GM18519 (cell line): Measurements from ENCODE around the gene ZFX.

Source experiments
- ATAC-seq: cut with Tn5 transposase; IDR thresholded peaks from one replicate; pipeline ENCODE4 v1.9.1; 2021; ENCODE audit warnings: mild to moderate bottlenecking, moderate library complexity; ENCODE audit not compliant: unreplicated experiment, low FRiP score

Gene ZFX

DNA sequence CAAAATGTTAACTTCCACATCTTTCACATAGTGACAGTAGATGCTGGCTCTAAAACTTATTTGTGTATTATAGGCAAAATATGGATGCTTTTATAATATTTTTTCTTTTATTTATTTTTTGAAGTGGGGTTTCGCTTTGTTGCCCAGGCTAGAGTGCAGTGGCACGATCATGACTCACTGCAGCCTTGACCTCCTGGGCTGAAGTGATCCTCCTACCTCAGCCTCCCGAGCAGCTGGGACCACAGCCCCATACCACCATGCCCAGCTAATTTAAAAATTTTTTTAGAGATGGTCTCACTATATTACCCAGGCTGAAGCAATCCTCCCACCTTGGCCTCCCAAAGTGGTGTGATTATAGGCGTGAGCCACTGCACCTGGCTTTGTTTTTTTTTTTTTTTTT, 48.6 kb downstream of the ZFX start:
- ATAC-seq = no peak

DNA sequence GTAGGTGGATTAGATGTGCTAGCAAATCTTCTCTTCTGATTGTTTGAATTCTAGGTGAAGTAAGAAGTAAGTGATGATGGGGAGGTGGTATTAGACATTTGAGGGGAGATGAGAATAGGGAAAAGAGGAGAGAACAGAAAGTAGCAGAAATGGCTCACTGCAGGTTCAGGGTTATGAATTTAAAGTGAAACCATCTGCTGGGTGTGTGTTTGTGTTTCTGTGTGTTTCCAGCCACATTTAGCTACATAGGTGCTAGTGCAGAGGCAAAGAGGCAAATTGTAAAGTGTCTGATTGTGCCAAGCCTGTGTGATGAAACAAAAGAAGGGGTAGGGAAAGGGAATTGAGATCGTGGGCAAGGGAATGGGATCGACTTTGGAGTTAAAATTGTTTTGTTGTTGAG, 50.6 kb downstream of the ZFX start:
- ATAC-seq = no peak

DNA sequence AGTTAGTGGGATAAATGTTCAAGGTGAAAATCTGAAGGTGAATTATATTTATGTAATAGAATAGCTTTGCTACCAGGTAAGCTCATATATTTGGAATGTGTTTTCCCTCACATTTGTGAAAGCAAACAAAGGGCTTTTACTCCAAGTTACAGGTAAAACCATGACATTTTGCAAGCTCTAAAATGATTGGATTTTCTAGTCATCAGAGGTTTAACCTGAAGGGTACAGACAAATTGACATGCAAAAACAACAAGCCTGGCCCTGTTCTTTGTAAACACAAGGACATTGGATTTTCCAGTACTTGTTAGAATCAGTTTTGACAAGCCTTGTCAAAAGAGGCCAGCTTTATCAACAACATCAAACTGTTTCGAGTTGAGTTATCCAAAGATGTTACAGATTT, 51.7 kb downstream of the ZFX start:
- no peak for ATAC-seq

DNA sequence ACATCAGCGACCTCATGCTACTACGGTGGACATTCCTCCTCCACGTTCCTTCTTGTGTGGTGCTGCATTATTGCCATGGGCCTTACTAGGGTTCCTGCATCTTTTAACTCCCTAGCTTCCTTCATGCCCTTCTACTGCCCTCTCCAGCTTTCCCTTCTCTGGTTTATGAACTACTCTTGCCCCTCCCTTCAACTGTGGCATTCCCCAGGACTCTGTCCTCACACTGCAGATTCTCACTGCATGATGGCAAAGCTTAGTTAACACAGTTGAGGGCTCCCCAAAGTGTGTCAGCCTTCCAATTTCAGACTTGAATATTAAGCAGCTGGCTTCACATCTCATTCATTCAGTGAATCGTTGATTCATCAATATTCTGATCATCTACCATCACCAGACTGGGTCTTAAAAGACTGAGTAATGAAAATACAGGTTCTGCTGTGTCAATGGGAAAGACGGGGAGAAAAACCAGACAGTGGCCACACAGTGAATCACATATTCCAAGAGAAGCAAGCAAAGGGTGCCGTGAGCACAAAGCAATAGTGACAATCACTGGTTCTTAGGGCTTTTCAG, 53.0 kb downstream of the ZFX start:
- ATAC-seq = no peak

DNA sequence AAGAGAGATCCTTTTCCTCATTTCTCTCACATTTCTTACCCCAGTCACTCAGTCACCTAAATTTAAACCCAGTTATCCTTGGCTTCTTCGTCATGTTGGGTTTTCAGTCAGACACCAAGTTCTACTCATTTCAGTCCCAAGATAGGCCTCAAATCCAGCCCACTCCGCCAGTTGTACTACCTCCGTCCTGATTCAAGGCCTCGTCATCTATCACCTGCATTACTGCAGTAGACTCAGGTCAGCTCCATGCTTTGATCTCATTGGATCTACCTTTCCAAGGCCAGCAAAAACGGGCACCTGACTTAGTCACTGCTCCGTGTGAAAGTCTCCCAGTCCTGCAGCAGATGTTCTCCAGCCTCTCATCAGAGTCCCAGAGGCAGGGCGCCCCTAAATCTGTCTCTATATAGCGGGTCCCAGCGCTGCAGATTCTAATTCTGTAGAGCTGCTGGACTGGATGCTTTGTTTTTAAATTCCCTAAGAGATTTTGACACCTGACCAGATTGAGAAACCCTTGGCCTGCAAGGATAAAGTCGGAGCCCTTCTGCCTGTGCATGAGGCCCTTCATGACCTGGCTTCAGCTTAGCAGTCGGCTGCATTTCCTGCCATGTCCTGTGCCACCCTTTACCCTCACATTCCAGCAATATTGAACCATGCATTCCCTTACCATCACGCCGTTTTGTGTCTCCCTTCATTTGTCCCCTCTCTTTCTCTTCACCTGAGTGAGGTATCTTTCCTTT, 53.7 kb downstream of the ZFX start:
- no peak for ATAC-seq

DNA sequence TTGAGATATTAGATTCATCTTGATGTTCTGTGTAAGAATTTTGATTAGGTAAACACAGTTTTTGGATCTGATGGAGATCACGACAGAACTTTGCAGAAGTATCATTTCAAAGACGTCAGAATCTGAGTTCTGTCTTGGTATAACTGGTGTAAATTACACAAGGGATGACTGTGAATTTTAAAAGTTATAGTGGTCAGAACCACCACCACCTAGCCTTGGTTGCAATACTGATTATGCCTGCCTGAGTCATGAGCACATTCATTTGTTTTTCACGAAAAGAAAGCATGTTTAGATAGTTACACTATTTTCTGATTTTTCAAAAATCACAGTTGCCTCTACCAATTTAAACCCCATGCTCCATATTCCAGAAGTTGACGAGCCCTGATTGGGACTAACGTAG, 54.8 kb downstream of the ZFX start:
- ATAC-seq = no peak

DNA sequence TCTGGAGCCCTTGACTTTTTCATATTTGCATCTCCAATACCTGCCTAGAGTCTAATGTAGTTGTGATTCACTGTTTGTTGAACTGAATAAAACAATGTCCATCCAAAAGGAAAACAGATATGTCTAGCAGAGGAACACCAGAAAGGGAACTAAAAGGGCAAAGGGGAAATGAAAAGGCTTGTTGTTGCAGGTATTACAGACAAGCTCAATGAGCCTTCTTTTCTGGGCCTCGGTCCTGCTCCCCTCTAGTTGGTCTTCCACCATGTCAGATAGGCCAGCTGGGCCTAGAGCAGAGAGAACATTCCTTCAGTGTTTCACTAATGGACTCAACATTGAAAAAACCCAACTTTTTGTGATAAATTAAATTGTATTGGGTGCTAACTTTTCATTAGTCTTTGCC, 55.4 kb downstream of the ZFX start:
- no peak for ATAC-seq

DNA sequence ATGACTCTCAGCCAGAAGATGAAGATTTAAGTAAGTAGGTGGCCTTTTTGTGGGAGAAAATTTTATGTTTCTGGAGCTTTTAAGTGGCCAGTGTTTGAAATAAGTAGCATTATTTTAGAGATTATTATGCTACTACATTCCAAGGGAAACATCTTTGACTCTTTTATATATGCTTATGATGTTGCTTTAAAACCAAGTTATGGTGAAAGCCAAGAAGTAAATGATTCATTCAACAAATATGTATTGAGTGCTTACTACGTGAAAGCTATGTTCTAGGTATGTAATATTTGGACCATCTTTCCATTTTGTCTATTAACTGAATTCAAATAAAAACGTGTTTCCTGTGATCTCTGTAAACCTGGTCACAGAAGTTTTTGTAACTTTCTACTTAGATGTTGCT, 58.3 kb downstream of the ZFX start:
- ATAC-seq = no peak

DNA sequence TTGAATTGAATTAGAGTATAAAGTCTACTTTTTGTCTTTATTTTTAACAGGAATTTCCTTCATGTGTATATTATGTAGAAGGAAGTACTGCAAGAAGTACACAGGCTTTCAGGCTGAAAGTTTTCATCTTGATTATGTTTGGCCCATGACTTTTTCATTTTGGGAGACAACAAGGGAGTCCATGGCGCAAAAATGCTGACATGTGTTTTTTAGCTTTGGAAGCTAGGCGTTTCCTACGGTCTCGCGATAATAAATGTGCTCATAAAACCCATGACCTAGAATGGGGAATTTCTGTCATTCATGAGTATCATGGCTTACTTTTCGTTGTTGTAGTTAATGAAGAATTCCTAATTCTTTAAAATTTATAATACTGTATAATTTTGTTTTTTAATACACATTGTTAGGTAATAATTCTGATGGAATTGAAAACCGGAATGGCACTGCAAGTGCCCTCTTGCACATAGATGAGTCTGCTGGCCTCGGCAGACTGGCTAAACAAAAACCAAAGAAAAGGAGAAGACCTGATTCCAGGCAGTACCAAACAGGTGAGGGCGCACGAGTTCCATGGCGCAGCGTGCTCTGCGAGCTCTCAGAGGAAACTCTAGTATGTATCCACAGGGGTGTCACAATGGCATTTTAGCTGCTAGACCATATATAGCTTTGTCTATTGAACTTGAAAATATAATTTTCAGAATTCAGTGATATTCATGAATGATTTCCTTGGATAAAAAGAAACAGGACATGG, 59.1 kb downstream of the ZFX start:
- ATAC-seq = no peak

DNA sequence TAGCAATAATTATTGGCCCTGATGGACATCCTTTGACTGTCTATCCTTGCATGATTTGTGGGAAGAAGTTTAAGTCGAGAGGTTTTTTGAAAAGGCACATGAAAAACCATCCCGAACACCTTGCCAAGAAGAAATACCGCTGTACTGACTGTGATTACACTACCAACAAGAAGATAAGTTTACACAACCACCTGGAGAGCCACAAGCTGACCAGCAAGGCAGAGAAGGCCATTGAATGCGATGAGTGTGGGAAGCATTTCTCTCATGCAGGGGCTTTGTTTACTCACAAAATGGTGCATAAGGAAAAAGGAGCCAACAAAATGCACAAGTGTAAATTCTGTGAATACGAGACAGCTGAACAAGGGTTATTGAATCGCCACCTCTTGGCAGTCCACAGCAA, 60.7 kb downstream of the ZFX start:
- no peak for ATAC-seq

DNA sequence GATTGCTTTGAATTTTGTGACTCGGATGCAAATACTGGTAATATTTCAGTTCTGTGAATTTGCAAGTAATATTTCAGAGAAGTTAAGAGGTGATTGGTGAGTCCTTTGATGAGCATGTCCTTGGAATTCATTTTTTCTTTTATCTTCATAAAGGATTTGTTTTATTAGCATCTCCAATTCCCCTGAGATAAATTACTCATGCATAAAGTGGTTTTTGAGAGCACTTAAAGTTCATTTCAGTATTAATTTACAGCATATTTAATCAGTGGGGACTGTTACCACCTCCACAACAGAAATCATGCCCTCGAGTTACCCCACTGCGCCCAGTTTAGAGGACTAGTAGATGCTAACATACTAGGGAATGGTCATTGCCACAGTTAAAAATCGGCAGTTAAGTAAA, 65.0 kb downstream of the ZFX start:
- ATAC-seq = no peak

DNA sequence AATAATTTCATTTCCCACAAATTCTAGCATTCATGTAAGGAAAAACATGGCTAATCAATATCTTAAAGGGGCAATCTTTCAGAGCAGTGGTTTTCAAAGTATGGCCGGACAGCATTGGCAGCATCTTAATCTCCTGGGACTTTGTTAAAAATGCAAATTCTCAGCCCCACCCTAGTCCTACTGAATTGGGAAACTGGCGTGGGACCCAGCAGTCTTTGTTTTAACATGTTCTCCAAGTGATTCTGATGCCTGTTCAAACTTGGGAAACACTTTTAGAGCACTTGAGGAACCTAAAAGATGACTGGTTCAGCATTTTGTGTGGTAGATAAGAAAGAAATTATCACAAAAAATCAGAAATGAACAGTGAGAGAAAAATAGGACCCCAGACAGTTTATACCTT, 65.7 kb downstream of the ZFX start:
- ATAC-seq = no peak

DNA sequence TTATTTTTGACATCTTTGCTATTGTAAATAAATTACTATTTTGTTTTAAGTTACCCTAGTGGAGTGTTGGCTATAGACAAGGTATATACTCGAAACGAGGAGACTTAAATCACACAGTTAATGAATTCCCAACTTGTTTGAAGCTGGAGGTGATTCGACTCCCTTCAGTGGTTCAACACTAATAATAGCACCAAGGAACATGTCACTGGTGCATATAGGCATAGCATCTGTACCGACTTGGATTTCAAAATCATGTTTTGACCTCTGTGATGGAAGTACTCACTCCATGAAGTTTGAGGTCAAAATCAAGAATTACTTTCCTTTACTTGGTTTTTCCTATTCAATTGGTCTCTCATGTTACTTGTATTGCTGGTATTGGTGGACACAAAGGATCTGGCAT, 66.5 kb downstream of the ZFX start:
- no peak for ATAC-seq

DNA sequence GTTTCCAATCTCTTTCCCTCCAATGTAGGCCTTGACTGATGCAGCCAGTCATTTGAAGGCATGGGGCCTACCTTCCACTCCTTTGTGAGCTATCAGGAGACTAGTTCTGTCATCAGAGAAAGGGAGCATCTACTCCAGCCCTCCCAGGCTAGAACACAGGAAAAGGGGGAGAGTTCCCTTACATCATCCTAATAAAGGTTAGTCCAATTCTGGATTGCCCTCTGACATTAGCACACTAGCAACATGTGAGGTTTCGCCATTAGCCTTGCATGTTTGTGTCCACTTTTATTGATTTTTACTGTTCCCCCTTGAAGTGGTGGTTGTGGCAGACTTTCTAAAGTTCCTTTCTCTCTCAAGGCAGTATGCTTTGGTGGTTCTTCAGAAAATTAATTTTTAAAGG, 67.3 kb downstream of the ZFX start:
- ATAC-seq = no peak

DNA sequence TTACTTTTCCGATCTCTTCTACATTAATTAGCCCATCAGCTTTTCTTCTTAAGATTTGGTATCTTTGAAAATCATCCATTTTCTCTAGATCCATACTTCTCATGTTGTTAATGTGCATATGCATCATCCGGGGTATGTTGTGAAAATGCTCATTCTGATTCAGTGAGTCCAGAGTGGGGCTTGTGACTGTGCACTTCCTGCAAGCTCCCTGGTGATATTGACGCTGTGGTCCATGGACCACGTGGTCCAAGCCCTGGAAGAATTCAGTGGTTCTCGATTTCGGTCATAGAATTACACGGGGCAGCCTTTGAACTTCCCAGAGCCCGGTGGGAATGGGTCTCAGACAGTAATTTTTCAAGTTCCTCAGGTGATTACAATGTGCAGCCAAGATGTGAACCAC, 69.8 kb downstream of the ZFX start:
- no peak for ATAC-seq

DNA sequence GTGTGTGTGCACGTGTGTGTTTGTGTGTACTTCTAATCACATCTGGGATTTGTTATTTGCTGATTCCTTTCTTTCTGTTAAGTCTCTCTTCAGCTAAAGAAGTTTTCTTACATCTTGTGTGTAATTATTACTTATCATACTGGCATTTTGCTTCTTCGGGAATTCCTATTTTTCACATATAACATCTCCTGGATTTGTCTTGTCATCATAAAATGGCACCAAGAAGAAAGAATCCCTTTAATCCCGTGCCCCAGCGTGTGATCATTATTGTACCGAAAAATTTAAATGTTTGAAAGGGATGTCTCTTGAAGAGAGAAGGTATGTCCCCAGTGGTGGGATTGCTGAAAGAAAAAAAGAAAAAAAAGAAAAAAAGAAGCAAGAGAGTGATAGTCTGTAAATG, 72.3 kb downstream of the ZFX start:
- no peak for ATAC-seq

DNA sequence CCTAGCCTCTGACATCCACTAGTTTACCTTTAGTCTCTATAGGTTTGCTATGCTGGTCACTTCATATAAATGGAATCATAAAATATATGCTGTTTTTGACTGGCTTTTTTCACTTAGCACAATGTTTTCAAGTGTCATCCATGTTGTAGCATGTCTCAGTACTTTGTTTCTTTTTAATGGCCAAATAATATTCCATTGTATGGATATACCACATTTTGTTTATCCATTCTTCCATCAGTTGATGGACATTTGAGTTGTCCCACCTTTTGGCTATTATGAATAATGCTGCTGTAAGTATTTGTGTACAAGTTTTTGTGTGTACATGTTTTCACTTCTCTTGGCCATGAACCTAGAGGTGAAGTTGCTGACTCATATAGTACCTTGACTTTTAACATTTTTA, 75.7 kb downstream of the ZFX start:
- no peak for ATAC-seq

DNA sequence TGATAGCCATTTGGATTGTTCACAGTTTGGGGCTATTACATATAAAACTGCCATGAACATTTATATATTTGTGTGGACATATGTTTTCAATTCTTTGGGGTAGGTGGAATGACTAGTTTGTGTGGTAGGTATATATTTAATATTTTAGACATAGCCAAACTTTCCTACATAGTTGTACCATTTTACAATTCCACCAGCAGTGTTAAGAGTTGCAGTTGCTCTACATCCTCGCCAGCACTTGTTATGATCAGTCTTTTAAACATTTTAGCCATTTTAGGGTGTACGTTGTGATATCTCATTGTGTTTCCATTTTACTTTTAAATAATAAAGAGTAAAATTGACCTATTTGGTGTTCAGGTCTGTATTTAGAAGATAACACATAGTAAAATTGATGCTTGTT, 76.6 kb downstream of the ZFX start:
- no peak for ATAC-seq

DNA sequence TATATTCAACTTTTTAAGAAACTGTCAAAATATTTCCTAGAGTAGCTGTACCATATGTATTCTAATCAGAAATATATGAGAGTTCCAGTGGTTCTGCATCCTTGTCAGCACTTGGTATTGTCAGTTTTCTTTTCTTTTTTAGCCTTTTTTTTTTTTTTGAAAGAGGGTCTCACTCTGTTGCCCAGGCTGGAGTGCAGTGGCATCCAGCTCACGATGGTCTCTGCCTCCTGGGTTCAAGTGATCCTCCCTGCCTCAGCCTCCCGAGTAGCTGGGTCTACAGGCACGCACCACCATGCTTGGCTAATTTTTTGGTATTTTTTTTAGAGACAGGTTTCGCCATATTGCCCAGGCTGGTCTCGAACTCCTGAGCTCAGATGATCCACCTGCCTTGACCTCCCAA, 79.1 kb downstream of the ZFX start:
- ATAC-seq = no peak

DNA sequence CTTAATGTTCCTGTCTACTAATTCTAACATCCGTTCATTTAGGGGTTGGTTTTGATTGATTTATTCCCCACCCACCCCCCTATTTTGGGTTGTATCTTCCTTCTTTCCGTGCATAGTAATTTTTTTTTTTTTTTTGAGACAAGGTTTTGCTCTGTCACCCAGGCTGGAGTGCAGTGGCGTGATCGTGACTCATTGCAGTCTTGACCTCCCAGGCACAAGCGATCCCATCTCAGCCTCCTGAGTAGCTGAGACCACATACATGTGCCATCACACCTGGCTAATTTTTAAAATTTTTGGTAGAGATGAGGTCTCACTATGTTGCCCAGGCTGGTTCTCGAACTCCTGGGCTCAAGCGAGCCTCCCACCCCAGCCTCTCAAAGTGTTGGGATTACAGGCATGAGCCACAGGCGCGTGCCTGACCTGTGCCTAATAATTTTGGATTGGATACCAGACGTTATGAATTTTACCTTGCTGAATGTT, 79.9 kb downstream of the ZFX start:
- no peak for ATAC-seq

DNA sequence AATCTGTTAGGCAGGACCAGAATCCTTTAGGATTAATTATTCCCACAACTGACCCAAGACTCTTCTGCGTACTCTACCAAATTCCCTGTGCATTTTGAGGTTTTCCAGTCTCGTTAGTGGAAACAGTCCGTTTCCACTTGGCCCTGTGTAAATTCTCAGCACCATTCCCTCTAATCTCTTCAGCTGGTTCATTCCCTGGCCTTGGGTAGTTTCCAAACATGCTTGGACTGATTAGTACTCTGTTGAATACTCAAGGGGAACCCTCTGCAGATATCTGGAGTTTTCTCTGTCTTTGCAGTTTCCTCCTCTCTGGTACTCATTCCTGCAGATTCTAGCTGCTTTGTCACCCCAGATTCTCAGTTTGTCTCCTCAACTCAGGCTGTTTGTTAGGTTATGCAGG, 80.4 kb downstream of the ZFX start:
- ATAC-seq = no peak

DNA sequence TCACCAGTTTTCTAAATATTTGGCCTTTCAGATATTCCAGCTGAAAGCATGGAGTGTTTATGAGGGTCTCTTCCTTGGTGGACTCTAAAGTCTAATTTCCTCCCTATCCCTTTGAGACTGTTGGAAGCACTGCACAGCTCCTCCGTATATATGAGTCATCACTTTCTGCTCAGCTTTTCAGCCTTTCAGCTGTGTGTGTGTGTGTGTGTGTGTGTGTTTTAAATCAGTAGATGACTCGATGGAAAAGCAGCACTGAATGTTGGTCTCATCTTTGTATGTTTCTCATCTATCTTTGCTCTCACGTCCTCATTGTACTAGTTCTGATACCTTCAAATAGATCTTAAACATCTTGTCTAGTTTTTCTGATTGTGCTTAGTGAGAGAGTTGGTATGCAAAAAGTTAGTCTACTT, 81.6 kb downstream of the ZFX start:
- ATAC-seq = no peak
